GM23338 (cell line): Measurements from ENCODE around the gene NPC2. TPM values are rescaled to one million over a fixed set of nuclear protein-coding genes. Genes with fewer than 3 reads are reported as not detected.

Experiments used
- ATAC-seq: fragments of 200-7000 bp; cut with Tn5 transposase; 3 replicates; pipeline ENCODE4 v1.9.1; 2020
- DNase-seq: peaks from one replicate; pipeline ENCODE4 v3.0.0-alpha.2; 2015; ENCODE audit warnings: low spot score
- H2AFZ ChIP-seq: fragments of 200-600 bp; sonication (generic); 2 replicates; pipeline ENCODE4 v1.8.0; 2016; ENCODE audit warnings: antibody characterized with exemption, mild to moderate bottlenecking, moderate library complexity
- H3F3A ChIP-seq: fragments of 200-600 bp; sonication (generic); replicated peaks from 2 replicates; pipeline ENCODE4 v1.8.0; 2017; ENCODE audit warnings: antibody characterized with exemption, mixed run types, low read depth
- H3K27ac ChIP-seq: fragments of 200-600 bp; sonication (generic); 2 replicates; pipeline ENCODE4 v1.6.1; 2016; ENCODE audit warnings: low read depth
- H3K27me3 ChIP-seq: fragments of 200-600 bp; sonication (generic); 2 replicates; pipeline ENCODE4 v1.8.0; 2016; ENCODE audit warnings: mild to moderate bottlenecking, mixed run types, moderate library complexity; ENCODE audit not compliant: insufficient read depth
- H3K36me3 ChIP-seq: fragments of 200-600 bp; sonication (generic); 2 replicates; pipeline ENCODE4 v1.8.0; 2016; ENCODE audit warnings: mild to moderate bottlenecking; ENCODE audit not compliant: insufficient read depth
- H3K4me1 ChIP-seq: fragments of 200-600 bp; sonication (generic); 2 replicates; pipeline ENCODE4 v1.8.0; 2016; ENCODE audit warnings: mild to moderate bottlenecking, moderate library complexity; ENCODE audit not compliant: insufficient read depth
- H3K4me2 ChIP-seq: fragments of 200-600 bp; sonication (generic); 2 replicates; pipeline ENCODE4 v1.7.1; 2017; ENCODE audit warnings: mixed run types
- H3K4me3 ChIP-seq: fragments of 200-600 bp; sonication (generic); 2 replicates; pipeline ENCODE4 v1.6.1; 2016; ENCODE audit warnings: mixed run types
- H3K79me2 ChIP-seq: fragments of 200-600 bp; sonication (generic); replicated peaks from 2 replicates; pipeline ENCODE4 v1.8.0; 2017; ENCODE audit warnings: mild to moderate bottlenecking; ENCODE audit not compliant: insufficient read depth
- H3K9me2 ChIP-seq: fragments of 200-600 bp; sonication (generic); 2 replicates; pipeline ENCODE4 v1.8.0; 2017; ENCODE audit not compliant: insufficient read depth
- H4K20me1 ChIP-seq: fragments of 200-600 bp; sonication (generic); replicated peaks from 2 replicates; pipeline ENCODE4 v1.8.0; 2017; ENCODE audit warnings: mild to moderate bottlenecking; ENCODE audit not compliant: insufficient read depth
- H3K27ac Mint-ChIP-seq: 2 replicates; pipeline ENCODE4 v1.8.0; 2020; ENCODE audit warnings: inconsistent platforms, mild to moderate bottlenecking, moderate library complexity, mixed read lengths
- H3K27me3 Mint-ChIP-seq: 3 replicates; pipeline ENCODE4 v1.8.0; 2022; ENCODE audit warnings: low read depth, mild to moderate bottlenecking, moderate library complexity, mixed read lengths, inconsistent platforms; ENCODE audit not compliant: insufficient read depth, poor library complexity
- H3K36me3 Mint-ChIP-seq: 3 replicates; pipeline ENCODE4 v1.8.0; 2021; ENCODE audit warnings: low read depth, mild to moderate bottlenecking, inconsistent platforms, moderate library complexity, mixed read lengths
- H3K4me1 Mint-ChIP-seq: 3 replicates; pipeline ENCODE4 v1.8.0; 2020; ENCODE audit warnings: mild to moderate bottlenecking, inconsistent platforms, mixed read lengths
- H3K4me3 Mint-ChIP-seq: 3 replicates; pipeline ENCODE4 v1.8.0; 2021; ENCODE audit warnings: moderate library complexity, mild to moderate bottlenecking, inconsistent platforms, mixed read lengths
- H3K9me3 Mint-ChIP-seq: 3 replicates; pipeline ENCODE4 v1.8.0; 2020; ENCODE audit warnings: moderate library complexity, mild to moderate bottlenecking, inconsistent platforms, mixed read lengths
- CREB1 ChIP-seq: fragments of 250-450 bp; sonication (Bioruptor Pico); IDR thresholded peaks from 2 replicates; pipeline ENCODE4 v1.5.0; 2020; ENCODE audit warnings: low read depth, mild to moderate bottlenecking, moderate library complexity
- ETS1 ChIP-seq: IDR thresholded peaks from 2 replicates; pipeline ENCODE4 v1.6.1; 2016; ENCODE audit warnings: antibody characterized with exemption
- JUNB ChIP-seq: IDR thresholded peaks from one replicate; pipeline ENCODE4 v1.6.1; 2016; ENCODE audit warnings: antibody characterized with exemption; ENCODE audit not compliant: unreplicated experiment
- POLR2AphosphoS5 ChIP-seq: IDR thresholded peaks from 2 replicates; pipeline ENCODE4 v1.6.1; 2016; ENCODE audit warnings: antibody characterized with exemption, low read depth
- STAT1 ChIP-seq: IDR thresholded peaks from one replicate; pipeline ENCODE4 v1.6.1; 2016; ENCODE audit warnings: antibody characterized with exemption; ENCODE audit not compliant: unreplicated experiment
- ZNF114 ChIP-seq: fragments of 250-450 bp; sonication (Bioruptor Pico); IDR thresholded peaks from 2 replicates; pipeline ENCODE4 v1.5.0; 2020; ENCODE audit warnings: mild to moderate bottlenecking, moderate library complexity
- ZNF462 ChIP-seq: fragments of 250-450 bp; sonication (Bioruptor Pico); IDR thresholded peaks from 2 replicates; pipeline ENCODE4 v1.5.0; 2020; ENCODE audit warnings: mild to moderate bottlenecking, moderate library complexity
- polyA plus RNA-seq: library from polyadenylated mRNA; unstranded; fragments of >200 nt; fragmentation: Nextera tagmentation; extraction: Ambion mirVana; gene quantifications from 2 replicates; pipeline ENCODE4 v1.2.1, GENCODE V29; 2016
- total RNA-seq: library from RNA; depleted of rRNA; stranded (reverse); fragments of >200 nt; shearing (Covaris generic); gene quantifications from 2 replicates; pipeline ENCODE4 v1.2.3, GENCODE V29; 2014

Gene NPC2
- total and polyA plus RNA-seq, 2 experiments from 2014 or later = 287 to 344 TPM

GRCh38 chr14:74510959-74511409, 17.9 kb upstream of the NPC2 start (continued):
- no peak for TF ChIP-seq ZNF462 (CRISPR knock-in tag)
- no peak for TF ChIP-seq CREB1
- no peak for TF ChIP-seq POLR2AphosphoS5
- no peak for TF ChIP-seq ETS1
- TF ChIP-seq STAT1 = no peak

DNA sequence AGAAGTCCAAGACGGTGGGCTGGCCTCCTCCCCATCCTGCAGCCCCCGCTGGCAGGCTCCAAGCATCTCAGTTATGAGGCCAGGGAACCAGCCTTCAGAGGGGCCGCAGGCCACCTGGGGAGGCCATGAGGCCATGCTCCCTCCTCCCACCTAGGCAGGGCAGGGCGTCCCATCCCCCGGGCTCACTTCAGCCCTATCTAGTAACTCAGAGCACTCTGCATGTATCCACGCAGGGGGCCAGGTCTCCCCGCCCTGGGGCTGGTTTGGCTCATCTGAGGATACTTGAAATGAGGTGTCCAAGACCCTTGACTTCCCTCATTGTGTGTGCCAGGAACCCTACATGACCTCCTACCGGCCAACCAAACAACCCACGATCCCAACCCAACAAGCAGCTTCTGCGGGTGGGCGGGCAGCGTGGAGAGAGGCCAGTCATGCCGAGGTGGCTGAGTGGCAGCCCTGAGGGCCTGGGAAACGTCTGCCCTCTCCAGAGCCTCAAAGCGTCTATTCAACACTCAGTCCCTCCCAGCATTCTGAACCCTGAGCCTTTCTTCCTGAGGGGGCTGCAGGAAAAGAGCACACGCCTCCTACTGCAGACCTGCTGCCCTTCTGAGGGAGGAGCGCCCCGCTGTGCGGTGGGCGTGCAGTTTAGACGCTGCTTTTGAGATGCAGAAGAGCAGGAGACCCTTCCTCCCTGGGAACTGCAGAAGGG, 17.3 kb upstream of the NPC2 start:
- peak; percentile 6; the same call in 2 of the 3 replicates for ATAC-seq

More for the DNA sequence above, 17.3 kb upstream of the NPC2 start:
- H3K4me1 Mint-ChIP-seq = peaks cover 38% of the 10 kb centered on the region
- no peak overlapping the region for H3K27ac Mint-ChIP-seq
- no peak for DNase-seq
- H3K36me3 ChIP-seq = no peaks in the 10 kb centered on the region
- TF ChIP-seq ETS1 (no peak), ZNF114 (CRISPR knock-in tag) (no peak), JUNB (no peak), POLR2AphosphoS5 (no peak)
- no peaks in the 10 kb centered on the region for H3K79me2 ChIP-seq
- H3K27me3 ChIP-seq = no peaks in the 10 kb centered on the region
- no peaks in the 10 kb centered on the region for H3K4me1 ChIP-seq
- no peaks in the 10 kb centered on the region for H4K20me1 ChIP-seq
- no peak overlapping the region for H2AFZ ChIP-seq
- peaks cover 31% of the 10 kb centered on the region for H3K27me3 Mint-ChIP-seq
- H3K9me2 ChIP-seq = no peaks in the 10 kb centered on the region; the same call in 1 of the 2 replicates
- H3F3A ChIP-seq = no peaks in the 10 kb centered on the region
- no peaks in the 10 kb centered on the region; the same call in 2 of the 3 replicates for H3K9me3 Mint-ChIP-seq
- H3K4me3 Mint-ChIP-seq = no peak overlapping the region
- H3K36me3 Mint-ChIP-seq = no peaks in the 10 kb centered on the region
- no peak overlapping the region for H3K4me2 ChIP-seq
- H3K4me3 ChIP-seq = no peak overlapping the region
- no peak overlapping the region for H3K27ac ChIP-seq
